Right atrium auricular region (tissue), 2 donors: ENCODE measurements around the gene GARIN5A. TPM values are rescaled to one million over a fixed set of nuclear protein-coding genes. Genes with fewer than 3 reads are reported as not detected.

Source experiments
- DNase-seq: peaks from one replicate; pipeline ENCODE4 v3.0.0-alpha.2; 2019; ENCODE audit warnings: low spot score
- H3K27ac ChIP-seq, 2 donors: fragments of 200-600 bp; sonication (generic); 1 replicate in 1 of 2; 2 replicates in 1 of 2; pipeline ENCODE4 v1.5.1; 2016 to 2019
- H3K27me3 ChIP-seq, 2 donors: fragments of 200-600 bp; sonication (generic); one replicate each; pipeline versions ENCODE4 v1.5.1 to v1.6.0; 2017 to 2019
- H3K36me3 ChIP-seq: fragments of 200-600 bp; sonication (generic); one replicate; pipeline ENCODE4 v1.5.1; 2016
- H3K4me1 ChIP-seq, 2 donors: fragments of 200-600 bp; sonication (generic); one replicate each; pipeline versions ENCODE4 v1.5.1 to v1.6.0; 2017 to 2019
- H3K4me3 ChIP-seq, 2 donors: fragments of 200-600 bp; sonication (generic); 1 replicate in 1 of 2; 2 replicates in 1 of 2; pipeline ENCODE4 v1.5.1; 2017 to 2019; ENCODE audit warnings: mild to moderate bottlenecking in 1 of 2, moderate library complexity in 1 of 2
- H3K9me3 ChIP-seq, 2 donors: fragments of 200-600 bp; sonication (generic); one replicate each; pipeline ENCODE4 v1.5.1; 2019
- CTCF ChIP-seq, 2 donors: fragments of 200-600 bp; sonication (generic); IDR thresholded peaks; one replicate each; pipeline ENCODE4 v1.5.1; 2019; ENCODE audit warnings: antibody characterized with exemption in 2 of 2
- total RNA-seq, 2 donors: library from RNA; depleted of rRNA; stranded (reverse); fragments of >200 nt; gene quantifications; one replicate each; pipeline ENCODE4 v1.1.0, GENCODE V29; 2016

Gene GARIN5A
- total RNA-seq, 2 donors from 2014 or later, result 1.4 to 2.3 TPM

DNA sequence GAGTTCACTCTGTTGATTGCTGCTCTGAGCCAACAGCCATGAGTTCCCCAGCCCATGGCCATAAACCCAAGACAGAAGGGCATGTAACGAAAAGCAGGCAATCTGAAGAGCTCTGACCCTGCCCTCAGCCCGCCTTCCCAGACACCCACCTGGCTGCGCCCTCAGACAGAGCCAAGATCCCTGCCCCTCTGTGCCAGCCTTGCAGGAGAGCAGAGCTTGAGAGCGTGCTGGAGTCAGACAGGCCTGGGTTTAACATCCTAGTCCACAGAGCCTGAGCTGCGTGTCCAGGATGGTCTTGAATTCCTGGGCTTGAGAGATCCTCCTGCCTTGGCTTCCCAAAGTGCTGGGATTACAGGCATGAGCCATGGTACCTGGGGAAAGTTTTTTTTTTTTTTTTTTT is 19.3 kb downstream of the GARIN5A start:
- no peaks in the 10 kb centered on the region for H3K9me3 ChIP-seq
- no peak overlapping the region for H3K27ac ChIP-seq
- H3K4me1 ChIP-seq, result no peaks in the 10 kb centered on the region
- peaks cover 0 to 3% of the 10 kb centered on the region in 2 donors for H3K27me3 ChIP-seq
- H3K36me3 ChIP-seq, result no peaks in the 10 kb centered on the region
- DNase-seq, result no peak
- no peak for TF ChIP-seq CTCF (IDR thresholded peaks at IDR 0.05)
- no peak overlapping the region for H3K4me3 ChIP-seq

DNA sequence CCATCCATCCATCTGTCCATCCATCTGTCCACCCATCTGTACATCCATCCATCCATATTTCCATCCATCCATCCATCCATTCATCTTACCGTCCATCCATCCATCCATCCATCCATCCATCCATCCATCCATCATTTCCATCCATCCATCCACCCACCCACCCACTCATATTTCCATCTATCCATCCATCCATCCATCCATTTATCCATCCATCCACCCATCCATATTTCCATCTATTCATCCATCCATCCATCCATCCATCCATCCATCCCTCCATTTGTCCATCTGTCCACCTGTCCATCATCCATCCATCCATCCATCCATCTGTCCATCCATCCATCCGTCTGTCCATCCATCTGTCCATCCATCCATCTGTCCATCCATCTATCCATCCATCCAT is 20.7 kb downstream of the GARIN5A start:
- no peak for DNase-seq
- Histone ChIP-seq H3K4me1 (no peaks in the 10 kb centered on the region), H3K9me3 (no peaks in the 10 kb centered on the region), H3K4me3 (no peak overlapping the region), H3K36me3 (no peaks in the 10 kb centered on the region), H3K27me3 (peaks cover 0 to 3% of the 10 kb centered on the region in 2 donors), H3K27ac (no peak overlapping the region)
- no peak for TF ChIP-seq CTCF (IDR thresholded peaks at IDR 0.05)

GRCh38 chr19:50453243-50453642 is 23.4 kb downstream of the GARIN5A start:
- Histone ChIP-seq H3K9me3 (no peaks in the 10 kb centered on the region), H3K4me1 (no peaks in the 10 kb centered on the region), H3K27ac (no peak overlapping the region), H3K27me3 (no peaks in the 10 kb centered on the region), H3K4me3 (no peak overlapping the region), H3K36me3 (no peaks in the 10 kb centered on the region)
- no peak for TF ChIP-seq CTCF (IDR thresholded peaks at IDR 0.05)
- DNase-seq, result no peak

GRCh38 chr19:50451223-50451534 is 25.5 kb downstream of the GARIN5A start:
- no peaks in the 10 kb centered on the region for H3K36me3 ChIP-seq
- no peak overlapping the region for H3K27ac ChIP-seq
- no peak for DNase-seq
- H3K9me3 ChIP-seq, result no peaks in the 10 kb centered on the region
- no peaks in the 10 kb centered on the region for H3K27me3 ChIP-seq
- H3K4me3 ChIP-seq, result no peak overlapping the region
- no peaks in the 10 kb centered on the region for H3K4me1 ChIP-seq
- no peak for TF ChIP-seq CTCF (IDR thresholded peaks at IDR 0.05)

DNA sequence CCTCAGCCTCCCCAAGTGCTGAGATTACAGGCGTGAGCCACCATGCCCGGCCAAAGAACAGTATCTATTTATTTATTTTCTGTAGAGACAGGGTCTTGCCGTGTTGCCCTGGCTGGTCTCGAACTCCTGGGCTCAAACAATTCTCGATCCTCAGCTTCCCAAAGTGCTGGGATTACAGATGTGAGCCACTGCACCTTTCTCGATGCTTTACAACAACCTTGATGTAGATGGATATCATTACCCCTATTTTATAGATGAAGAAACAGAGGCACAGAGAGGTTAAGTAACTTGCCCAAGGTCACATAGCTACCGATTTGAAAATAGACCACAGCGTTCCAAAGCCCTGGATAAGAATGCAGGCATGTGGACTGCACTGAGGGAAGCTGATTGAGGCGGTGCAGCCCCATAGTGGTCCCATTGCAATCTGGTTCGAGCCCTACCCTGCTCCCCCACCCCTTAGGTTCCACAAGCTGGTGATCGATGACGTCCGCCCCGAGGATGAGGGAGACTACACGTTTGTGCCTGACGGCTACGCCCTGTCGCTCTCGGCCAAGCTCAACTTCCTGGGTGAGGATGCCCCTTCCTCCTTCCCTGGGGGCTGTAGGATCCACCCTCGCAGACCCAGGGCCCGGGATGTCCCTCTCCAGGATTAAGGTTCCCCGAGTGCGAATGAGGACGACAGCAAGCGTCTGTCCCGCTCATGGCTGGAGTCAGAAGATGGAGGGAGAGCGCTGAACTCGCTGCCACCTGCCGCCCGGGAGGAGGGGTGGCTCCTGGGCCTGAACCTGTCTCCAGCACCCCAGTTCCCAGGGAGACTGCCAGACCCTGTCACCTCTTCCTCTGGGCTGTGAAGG is 26.1 kb downstream of the GARIN5A start:
- no peak for TF ChIP-seq CTCF (IDR thresholded peaks at IDR 0.05)
- DNase-seq, result no peak
- no peak overlapping the region for H3K27ac ChIP-seq
- H3K4me1 ChIP-seq, result no peaks in the 10 kb centered on the region
- no peaks in the 10 kb centered on the region for H3K9me3 ChIP-seq
- H3K36me3 ChIP-seq, result no peaks in the 10 kb centered on the region
- H3K4me3 ChIP-seq, result no peak overlapping the region
- H3K27me3 ChIP-seq, result no peaks in the 10 kb centered on the region
